ENCODE results near the gene SAMD4B. TPM values are rescaled to one million over a fixed set of nuclear protein-coding genes. Genes with fewer than 3 reads are reported as not detected.

The SAMD4B gene
- total RNA-seq, 4 donors from 2014 or later, result 79.5 to 212 (median 124) TPM

GRCh38 chr19:39411832-39412099, 69.5 kb downstream of the SAMD4B start:
- WGBS, 2 donors, result 0% methylated on average over 7 of the region's 7 CpGs
- H3K27ac ChIP-seq, result peak overlapping the region; percentile 95 to 100 (median 99)
- TF ChIP-seq CTCF (IDR thresholded peaks at IDR 0.05), result peak; percentile 89 to 99 (median 95)
- TF ChIP-seq POLR2A (IDR thresholded peaks at IDR 0.05), result no peak
- H3K27me3 ChIP-seq, result no peaks in the 10 kb centered on the region
- H3K36me3 ChIP-seq, result peaks cover 14 to 20% of the 10 kb centered on the region in 2 donors
- no peak overlapping the region for H3K4me3 ChIP-seq (replicated peaks in 1 of 3)
- no peaks in the 10 kb centered on the region for H3K9me3 ChIP-seq
- peak; percentile 94 to 95 for DNase-seq
- peaks cover 43 to 44% of the 10 kb centered on the region in 2 donors for H3K4me1 ChIP-seq
- intact Hi-C loops (cut with DNase I), result no loop called here

- peak; percentile 98 for DNase-seq
- TF ChIP-seq POLR2A (IDR thresholded peaks at IDR 0.05) (peak in 1 of 2 donors; percentile 61), CTCF (IDR thresholded peaks at IDR 0.05) (peak; percentile 43 to 95 (median 80))
- H3K36me3 ChIP-seq, result peaks cover 14 to 16% of the 10 kb centered on the region in 2 donors
- H3K27ac ChIP-seq, result peak within 1 kb of the TSS; percentile 95 to 100 (median 99)
- WGBS, 2 donors, result 2% methylated on average over 18 to 28 of the region's 60 CpGs
- no peaks in the 10 kb centered on the region for H3K9me3 ChIP-seq
- no peaks in the 10 kb centered on the region for H3K27me3 ChIP-seq
- peak within 1 kb of the TSS; percentile 50 to 77 (median 59) for H3K4me3 ChIP-seq (replicated peaks in 1 of 3)
- peaks cover 43 to 44% of the 10 kb centered on the region in 2 donors for H3K4me1 ChIP-seq
- intact Hi-C loops (cut with DNase I), result no loop called here
Observed at GRCh38 chr19:39412100-39412866, 70.1 kb downstream of the SAMD4B start, which contains the start of gene PLEKHG2. Gene PLEKHG2 (plus strand): TSS chr19:39412669. CDS start chr19:39414087, 1,418 bp downstream.

GRCh38 chr19:39412867-39413271, 70.6 kb downstream of the SAMD4B start:
- intact Hi-C loops (cut with DNase I), result no loop called here
- H3K36me3 ChIP-seq, result peaks cover 10 to 15% of the 10 kb centered on the region in 2 donors
- H3K4me1 ChIP-seq, result peaks cover 41 to 43% of the 10 kb centered on the region in 2 donors
- no peak for TF ChIP-seq CTCF (IDR thresholded peaks at IDR 0.05)
- TF ChIP-seq POLR2A (IDR thresholded peaks at IDR 0.05), result no peak
- peak overlapping the region; percentile 94 to 100 (median 95) for H3K27ac ChIP-seq
- no peaks in the 10 kb centered on the region for H3K9me3 ChIP-seq
- 0 to 5% methylated on average over 9 to 10 of the region's 24 CpGs for WGBS, 2 donors
- peak overlapping the region; percentile 50 to 77 (median 59) for H3K4me3 ChIP-seq (replicated peaks in 1 of 3)
- H3K27me3 ChIP-seq, result no peaks in the 10 kb centered on the region
- DNase-seq, result peak; percentile 30 to 47

GRCh38 chr19:39413272-39413910, 71.2 kb downstream of the SAMD4B start:
- no peaks in the 10 kb centered on the region for H3K9me3 ChIP-seq
- intact Hi-C loops (cut with DNase I), result no loop called here
- TF ChIP-seq CTCF (IDR thresholded peaks at IDR 0.05) (no peak), POLR2A (IDR thresholded peaks at IDR 0.05) (no peak)
- peaks cover 5 to 9% of the 10 kb centered on the region in 2 donors for H3K36me3 ChIP-seq
- peaks cover 36 to 43% of the 10 kb centered on the region in 2 donors for H3K4me1 ChIP-seq
- H3K4me3 ChIP-seq (replicated peaks in 1 of 3), result peak overlapping the region; percentile 50 to 77 (median 59)
- DNase-seq, result peak; percentile 40 to 55
- WGBS, 2 donors, result 4 to 9% methylated on average over 9 of the region's 54 CpGs
- H3K27me3 ChIP-seq, result no peaks in the 10 kb centered on the region
- H3K27ac ChIP-seq, result peak overlapping the region; percentile 94 to 100 (median 95)

Data from thyroid gland (tissue), 4 donors.